Femur (tissue), 1 donor: ENCODE measurements around the gene METTL26.

Experiments
- DNase-seq: peaks from one replicate; pipeline ENCODE4 v3.0.0-alpha.2; 2017

The METTL26 gene

GRCh38 chr16:674968-675883 lies 39.1 kb upstream of the METTL26 start, which contains the start of gene RHBDL1:
TSS of gene RHBDL1 (plus strand) at chr16:675671. CDS start at chr16:675791, 120 bp downstream.
- DNase-seq = no peak

- DNase-seq = no peak
These were observed 38.2 kb upstream of the METTL26 start for GRCh38 chr16:674214-674881.

GRCh38 chr16:673399-673991 lies 37.4 kb upstream of the METTL26 start:
- DNase-seq = no peak

GRCh38 chr16:672851-673250 lies 36.7 kb upstream of the METTL26 start:
- no peak for DNase-seq

GRCh38 chr16:672371-672770 lies 36.3 kb upstream of the METTL26 start:
- DNase-seq = no peak

- DNase-seq = no peak
These were observed 35.4 kb upstream of the METTL26 start for GRCh38 chr16:671353-672131.

- DNase-seq = no peak
These were observed 34.6 kb upstream of the METTL26 start for GRCh38 chr16:670485-671352.

GRCh38 chr16:669666-670065 lies 33.6 kb upstream of the METTL26 start:
- no peak for DNase-seq

- no peak for DNase-seq
These were observed 32.5 kb upstream of the METTL26 start for GRCh38 chr16:668519-669171.

GRCh38 chr16:667780-668518 lies 31.8 kb upstream of the METTL26 start, which contains the start of gene RHOT2:
TSS of gene RHOT2 (plus strand) at chr16:668132. CDS start at chr16:668200, 68 bp downstream.
- peak; percentile 96 for DNase-seq

- DNase-seq = no peak
These were observed 31.1 kb upstream of the METTL26 start for GRCh38 chr16:667113-667779.

GRCh38 chr16:666572-666971 lies 30.5 kb upstream of the METTL26 start:
- DNase-seq = no peak

GRCh38 chr16:662597-662996 lies 26.5 kb upstream of the METTL26 start:
- no peak for DNase-seq

GRCh38 chr16:662095-662494 lies 26.0 kb upstream of the METTL26 start:
- no peak for DNase-seq

- no peak for DNase-seq
These were observed 25.2 kb upstream of the METTL26 start for GRCh38 chr16:661184-661821.

GRCh38 chr16:660459-661183 lies 24.5 kb upstream of the METTL26 start:
- peak; percentile 90 for DNase-seq

GRCh38 chr16:660132-660458 lies 24.0 kb upstream of the METTL26 start:
- DNase-seq = no peak

- no peak for DNase-seq
These were observed 23.5 kb upstream of the METTL26 start for GRCh38 chr16:659618-660017.
